Measurements from ENCODE around the gene DUT. TPM values are rescaled to one million over a fixed set of nuclear protein-coding genes. Genes with fewer than 3 reads are reported as not detected.
A peak's percentile ranks its signal among the peaks of the same experiment; 100 is the strongest.

The DUT gene
- total and polyA plus RNA-seq, 2 experiments from 2014 or later: 82.5 to 420 TPM

- no peak for TF ChIP-seq ZNF462 (CRISPR knock-in tag; IDR thresholded peaks at IDR 0.05)
Observed at GRCh38 chr15:48337607-48338006, 6.4 kb downstream of the DUT start (continued).

GRCh38 chr15:48340111-48340510 lies 8.9 kb downstream of the DUT start:
- Mint-ChIP-seq H3K27ac (peak overlapping the region; percentile 27; the same call in 1 of the 2 replicates), H3K27me3 (ENCODE audit: insufficient read depth, low read depth, poor library complexity) (peaks cover 3% of the 10 kb centered on the region), H3K36me3 (ENCODE audit: low read depth) (peaks cover 65% of the 10 kb centered on the region), H3K4me3 (no peak overlapping the region), H3K4me1 (peaks cover 6% of the 10 kb centered on the region; the same call in 1 of the 3 replicates), H3K9me3 (no peaks in the 10 kb centered on the region)
- Histone ChIP-seq H3K79me2 (replicated peaks; ENCODE audit: insufficient read depth) (no peaks in the 10 kb centered on the region; the same call in 1 of the 2 replicates), H3F3A (replicated peaks; ENCODE audit: low read depth) (no peaks in the 10 kb centered on the region), H3K27me3 (ENCODE audit: insufficient read depth) (no peaks in the 10 kb centered on the region), H3K36me3 (ENCODE audit: insufficient read depth) (peaks cover 30% of the 10 kb centered on the region; the same call in 1 of the 2 replicates), H4K20me1 (replicated peaks; ENCODE audit: insufficient read depth) (peaks cover 9% of the 10 kb centered on the region; the same call in 1 of the 2 replicates), H3K4me1 (ENCODE audit: insufficient read depth) (no peaks in the 10 kb centered on the region), H3K9me2 (ENCODE audit: insufficient read depth) (no peaks in the 10 kb centered on the region), H3K27ac (ENCODE audit: low read depth) (0 out of 2 replicates have a peak overlapping the region, but pooled peaks have one; percentile 11), H3K4me3 (no peak overlapping the region), H2AFZ (no peak overlapping the region), H3K4me2 (no peak overlapping the region)
- DNase-seq (ENCODE audit: low spot score): no peak
- no peak for ATAC-seq
- TF ChIP-seq JUNB (IDR thresholded peaks at IDR 0.05; ENCODE audit: unreplicated experiment) (no peak), EZH2 (IDR thresholded peaks at IDR 0.05; ENCODE audit: low read depth, unreplicated experiment) (no peak), POLR2AphosphoS5 (IDR thresholded peaks at IDR 0.05; ENCODE audit: low read depth) (no peak), REST (IDR thresholded peaks at IDR 0.05; ENCODE audit: unreplicated experiment) (no peak), CTCF (conservative IDR thresholded peaks at IDR 0.05; ENCODE audit: low read depth in 2 of 2) (no peak), EZH2phosphoT487 (IDR thresholded peaks at IDR 0.05; ENCODE audit: unreplicated experiment) (no peak), ETS1 (IDR thresholded peaks at IDR 0.05) (no peak)
